Hepatic stellate cell (primary cell): ENCODE data around the gene WDR35.
"Not testable (repeated sequence)": the region's sequence is repeated elsewhere in the genome, so short reads cannot be mapped to it uniquely, and the experiment has no call there.

ENCODE experiments used
- DNase-seq: peaks from one replicate; pipeline ENCODE4 v3.0.0; 2011; ENCODE audit warnings: low spot score

The WDR35 gene

DNA sequence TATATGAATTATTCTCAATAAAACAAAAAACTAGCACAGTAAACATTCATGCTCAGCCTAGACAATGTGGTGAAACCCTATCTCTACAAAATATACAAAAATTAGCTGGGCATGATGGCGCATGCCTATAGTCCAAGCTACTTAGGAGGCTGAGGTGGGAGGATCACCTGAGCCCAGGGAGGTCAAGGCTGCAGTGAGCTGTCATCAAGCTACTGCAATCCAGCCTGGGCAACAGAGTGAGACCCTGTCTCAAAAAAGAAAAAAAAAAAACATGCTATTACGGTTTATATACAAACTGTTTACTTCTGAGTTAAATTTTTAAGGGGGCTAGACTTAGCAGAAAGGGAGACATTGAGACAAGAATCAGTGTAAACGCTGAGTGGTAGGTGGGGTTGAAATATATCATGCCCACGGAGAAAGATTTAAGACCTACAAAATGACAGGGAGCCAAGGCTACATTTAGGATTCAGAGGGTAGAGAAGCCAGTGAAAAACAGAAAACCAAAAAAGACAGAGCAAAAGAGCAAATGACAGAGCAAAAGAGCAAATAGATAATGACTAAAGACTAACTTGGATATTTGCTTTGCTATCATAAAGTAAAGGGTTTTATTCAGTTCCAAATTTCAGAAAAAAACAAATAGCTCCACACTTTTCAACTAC, 95.6 kb downstream of the WDR35 start:
- DNase-seq, result no peak

DNA sequence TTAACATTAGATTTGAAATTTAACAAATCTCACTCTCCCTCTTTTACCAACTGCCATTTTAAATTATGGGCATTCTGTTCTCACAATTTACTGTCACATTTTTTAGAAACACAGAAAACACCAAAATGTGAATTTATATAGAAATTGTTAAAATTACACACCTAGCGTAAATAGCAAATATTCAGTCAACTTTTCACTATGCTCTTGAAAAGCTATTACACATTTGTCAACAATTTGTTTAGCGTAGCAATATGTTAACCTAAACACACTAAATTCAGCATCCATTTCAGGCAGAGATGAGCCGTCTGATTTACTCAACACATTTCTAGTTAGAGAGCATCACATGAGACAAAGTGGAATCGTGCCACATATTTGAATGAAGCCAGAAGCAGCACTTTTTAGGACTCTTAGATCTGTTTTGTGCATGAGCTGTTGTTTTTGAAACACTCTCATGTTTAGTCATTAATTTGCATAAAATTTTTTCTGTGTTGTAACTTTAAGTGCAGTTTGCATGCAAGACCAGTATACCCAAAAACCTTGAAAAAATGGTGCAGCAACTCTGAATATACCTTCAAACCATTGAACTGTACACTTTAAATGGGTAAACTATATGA, 96.3 kb downstream of the WDR35 start:
- DNase-seq, result no peak

DNA sequence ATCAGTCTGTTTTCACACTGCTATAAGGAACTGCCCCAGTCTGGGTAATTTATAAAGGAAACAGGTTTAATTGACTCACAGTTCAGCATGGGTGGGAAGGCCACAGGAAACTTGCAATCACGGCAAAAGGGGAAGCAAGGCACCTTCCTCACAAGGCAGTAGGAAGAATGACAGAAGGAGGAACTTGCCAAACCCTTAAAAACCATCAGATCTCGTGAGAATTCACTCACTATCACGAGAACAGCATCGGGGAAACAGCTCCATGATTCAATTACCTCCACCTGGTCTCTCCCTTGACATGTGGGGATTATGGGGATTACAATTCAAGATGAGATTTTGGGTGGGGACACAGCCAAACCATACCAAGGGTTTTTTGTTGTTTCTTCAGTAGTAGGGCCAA, 97.9 kb downstream of the WDR35 start:
- not testable (repeated sequence) for DNase-seq

DNA sequence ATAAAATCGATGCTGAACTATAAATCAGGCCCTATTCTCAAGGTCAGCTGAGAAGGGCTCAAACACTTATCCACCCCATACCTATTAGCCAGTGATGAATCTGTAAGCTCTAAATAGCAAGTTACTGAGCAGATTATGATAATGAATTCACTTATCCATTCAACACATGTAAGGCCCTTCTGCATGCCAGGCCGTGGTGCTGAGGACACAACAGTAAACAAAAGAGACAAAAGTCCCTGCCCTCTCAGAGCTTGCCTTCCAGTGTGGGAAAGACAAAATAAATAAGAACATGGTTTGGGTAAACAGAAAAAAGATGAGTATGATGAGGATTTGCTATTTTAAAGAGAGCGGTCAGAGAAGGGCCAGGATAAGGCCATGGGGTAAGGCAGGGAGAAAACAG, 99.8 kb downstream of the WDR35 start:
- DNase-seq, result no peak

DNA sequence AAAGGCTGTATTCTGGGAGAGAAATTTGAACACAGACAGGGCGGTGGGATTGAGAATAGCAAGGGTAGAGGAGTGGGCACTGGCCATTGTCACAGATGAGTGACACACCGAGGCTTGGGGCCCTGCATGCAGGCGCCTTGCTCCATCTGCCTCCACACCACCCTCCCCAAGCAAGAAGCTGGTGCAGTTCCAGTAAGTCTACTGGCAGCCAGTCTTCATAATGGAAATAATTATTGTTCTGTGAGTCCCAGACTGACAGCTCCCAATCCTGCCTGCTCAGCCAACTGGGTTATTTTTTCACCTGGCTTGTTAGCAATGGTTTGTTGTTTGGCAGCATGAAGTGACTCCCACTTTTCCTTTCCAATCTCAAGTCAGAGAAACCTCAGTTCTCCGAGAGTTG, 101.1 kb downstream of the WDR35 start:
- no peak for DNase-seq

DNA sequence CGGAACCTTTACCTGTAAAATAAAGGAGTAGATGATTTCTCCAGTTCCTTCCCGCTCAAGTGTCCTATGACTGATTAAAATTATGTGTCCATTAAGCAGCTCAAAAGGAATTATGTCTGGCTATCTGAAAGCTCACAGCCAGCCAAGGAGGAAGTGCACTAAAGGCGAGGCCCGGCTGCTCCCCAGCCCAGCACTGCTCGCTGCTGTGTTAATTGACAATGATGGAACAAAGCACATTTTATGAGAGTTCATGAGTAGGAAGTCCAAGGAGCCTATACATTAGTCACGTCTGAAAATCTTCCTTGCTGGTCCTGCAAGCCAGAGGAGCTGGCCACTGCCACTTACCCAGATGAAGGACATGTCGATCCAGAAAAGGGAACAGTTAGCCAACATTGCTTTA, 102.4 kb downstream of the WDR35 start:
- no peak for DNase-seq

DNA sequence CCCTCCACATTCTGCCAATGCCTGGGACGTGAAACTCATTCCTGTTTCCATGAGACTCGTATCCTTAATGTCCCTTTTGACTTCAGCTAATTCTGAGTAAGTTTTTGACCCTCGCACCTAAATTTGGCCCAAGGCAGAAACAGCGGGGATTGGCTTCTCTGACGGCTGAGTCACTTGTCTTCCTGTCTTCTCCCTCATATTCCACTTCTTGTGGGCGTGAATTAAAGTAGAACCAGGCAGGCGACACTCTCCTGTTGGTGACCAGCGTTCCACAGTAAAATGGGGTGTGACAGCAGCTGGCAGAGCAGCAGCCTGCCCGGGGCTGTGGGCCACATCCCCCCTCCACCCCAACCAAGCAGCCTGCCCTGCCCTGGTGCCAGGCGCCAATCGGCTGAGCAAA, 103.6 kb downstream of the WDR35 start:
- no peak for DNase-seq

DNA sequence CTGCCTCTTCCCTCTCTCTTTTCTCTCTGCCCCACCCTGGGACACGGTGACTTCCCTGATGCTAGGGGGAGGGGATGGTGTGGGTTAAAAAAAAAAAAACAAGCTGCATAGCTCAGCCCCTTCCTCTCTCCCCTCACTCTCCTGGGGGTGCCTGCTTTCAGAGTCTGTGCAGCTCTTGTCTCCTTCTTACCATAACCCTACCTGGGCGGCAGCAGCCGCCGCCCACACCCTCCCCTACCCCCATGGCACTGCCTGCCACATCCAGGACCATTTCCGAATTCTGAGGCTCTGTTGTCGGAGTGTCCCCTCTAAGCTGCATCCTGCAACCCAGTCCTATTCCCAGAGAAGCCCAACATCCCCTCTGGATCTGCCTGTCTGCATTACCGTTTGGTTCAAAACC, 104.1 kb downstream of the WDR35 start:
- DNase-seq, result no peak

DNA sequence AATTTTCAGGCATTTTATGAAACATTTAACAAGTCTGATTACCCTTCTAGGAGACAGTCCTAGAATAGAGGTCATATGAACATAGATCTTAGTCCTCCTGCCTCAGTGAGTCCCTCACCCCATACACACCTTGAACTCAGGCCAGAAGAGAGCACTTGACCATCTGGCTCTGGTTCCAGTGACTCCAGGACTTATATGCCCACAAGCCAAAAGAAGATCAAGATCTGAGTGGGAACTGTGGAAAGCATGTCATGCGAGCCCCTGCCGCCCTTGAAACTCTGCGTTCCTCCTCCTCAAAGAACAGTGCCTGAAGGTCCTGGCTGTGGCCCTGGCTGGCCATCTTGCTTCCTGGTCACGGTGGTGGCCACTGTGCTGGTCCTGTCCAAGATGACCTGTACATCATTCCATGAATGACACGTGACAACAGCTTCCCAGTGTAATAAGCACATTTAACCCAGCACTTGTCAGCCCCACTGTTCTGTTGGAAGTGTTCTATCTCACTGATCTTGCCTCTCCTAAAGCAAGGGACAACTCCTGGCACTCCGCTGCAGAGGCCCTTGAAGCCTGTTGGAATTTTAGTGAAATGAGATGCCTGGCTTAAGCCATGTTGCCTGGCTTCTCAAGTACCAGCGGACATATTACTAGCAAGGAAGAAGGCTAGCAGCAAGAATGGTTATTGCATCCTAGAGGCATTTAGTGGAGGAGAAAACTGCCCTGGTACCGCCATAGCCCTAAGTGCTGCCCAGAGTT, 105.8 kb downstream of the WDR35 start:
- DNase-seq, result no peak

DNA sequence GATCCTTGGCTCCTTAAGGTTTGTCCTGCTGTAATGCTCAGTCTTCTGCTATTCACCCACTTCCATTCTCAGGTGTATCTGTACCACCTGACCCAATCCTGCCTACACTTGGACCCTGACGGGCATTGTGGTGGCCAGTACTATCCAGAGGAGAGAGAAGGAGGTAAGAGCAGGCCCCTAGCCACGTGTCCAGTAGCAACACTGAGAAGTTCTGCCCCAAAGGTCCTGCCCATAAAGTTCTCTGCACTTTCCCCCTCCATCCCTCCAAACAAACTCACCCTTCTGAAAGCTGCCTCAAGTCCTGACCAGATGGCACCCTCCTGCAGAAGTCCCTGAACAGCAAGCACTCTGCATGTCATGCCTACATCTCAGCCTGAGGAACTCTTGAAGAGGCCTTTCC, 106.4 kb downstream of the WDR35 start:
- DNase-seq, result no peak

DNA sequence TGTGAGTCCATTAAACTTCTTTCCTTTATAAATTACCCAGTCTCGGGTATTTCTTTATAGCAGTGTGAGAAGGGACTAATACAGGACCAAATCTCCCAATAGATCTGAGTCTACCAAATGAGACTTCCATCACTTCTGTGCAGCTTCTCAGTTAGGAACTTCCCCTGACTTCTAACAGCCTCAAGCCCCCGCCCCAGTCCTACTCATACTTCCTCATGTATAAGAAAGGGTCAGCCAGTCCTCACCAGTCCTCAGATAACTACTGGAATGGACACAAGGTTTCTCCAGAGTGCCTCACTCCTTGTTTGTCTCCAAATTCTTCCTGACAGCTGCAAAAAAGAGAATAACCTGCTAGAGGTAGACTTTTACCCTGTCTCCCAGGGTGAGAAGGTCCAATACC, 107.6 kb downstream of the WDR35 start:
- DNase-seq, result no peak

DNA sequence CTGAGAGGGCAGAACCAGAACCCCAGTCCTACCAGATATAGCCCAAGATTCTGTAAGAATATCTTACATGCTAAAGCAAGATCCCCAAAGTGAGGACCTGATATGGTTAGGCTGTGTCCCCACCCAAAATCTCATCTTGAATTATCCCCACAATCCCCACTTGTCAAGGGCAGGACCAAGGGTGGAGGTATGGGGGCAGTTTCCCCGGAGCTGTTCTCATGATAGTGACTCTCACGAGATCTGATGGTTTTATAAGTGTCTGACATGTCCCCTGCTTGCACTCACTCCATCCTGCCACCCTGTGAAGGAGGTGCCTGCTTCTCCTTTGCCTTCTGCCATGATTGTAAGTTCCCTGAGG, 108.0 kb downstream of the WDR35 start:
- no peak for DNase-seq

DNA sequence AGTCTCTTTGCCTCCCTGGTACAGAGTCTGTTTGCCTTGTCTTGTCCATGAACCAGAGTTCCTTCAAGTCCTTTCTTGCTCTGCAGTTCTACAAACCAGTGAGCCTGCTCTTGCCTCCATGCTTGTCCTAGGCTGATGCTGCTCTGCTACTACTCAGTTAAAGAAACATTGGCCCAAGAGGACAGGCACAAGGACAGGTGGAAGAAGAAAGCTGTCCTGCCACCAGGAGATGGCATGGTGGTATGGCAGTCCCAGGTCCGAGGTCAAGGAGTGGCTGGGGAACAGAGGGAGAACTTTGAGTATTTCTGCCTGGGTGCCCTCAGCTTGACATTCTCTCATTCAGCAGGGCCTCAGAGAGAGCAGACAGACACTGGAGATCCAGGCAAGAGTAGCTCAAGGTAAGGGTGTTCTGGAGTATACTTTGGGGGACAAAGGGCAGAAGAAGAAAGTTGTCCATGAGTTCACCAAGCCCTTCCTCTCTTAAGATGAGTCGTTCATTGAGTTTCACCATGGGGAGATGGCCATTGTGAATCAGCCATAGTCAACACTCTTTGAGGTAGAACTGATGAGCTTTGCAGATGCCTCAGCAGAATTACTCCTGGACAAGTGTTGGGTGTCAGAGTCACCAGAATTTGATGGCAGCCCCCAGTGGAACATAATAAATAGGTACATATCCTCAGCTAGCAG, 108.5 kb downstream of the WDR35 start:
- no peak for DNase-seq

DNA sequence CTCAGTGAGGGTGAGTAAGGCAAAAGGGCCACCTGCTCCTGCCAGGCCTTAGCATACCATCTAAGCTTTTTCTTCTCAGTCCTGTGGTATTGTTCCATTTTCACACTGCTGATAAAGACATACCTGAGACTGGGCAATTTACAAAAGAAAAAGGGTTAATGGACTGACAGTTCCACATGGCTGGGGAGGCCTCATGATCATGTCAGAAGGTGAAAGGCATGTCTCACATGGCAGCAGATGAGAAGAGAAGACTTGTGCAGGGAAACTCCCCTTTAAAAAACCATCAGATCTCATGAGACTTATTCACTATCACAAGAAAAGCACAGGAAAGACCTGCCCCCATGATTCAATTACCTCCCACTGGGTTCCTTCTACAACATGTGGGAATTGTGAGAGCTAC, 109.7 kb downstream of the WDR35 start:
- not testable (repeated sequence) for DNase-seq

DNA sequence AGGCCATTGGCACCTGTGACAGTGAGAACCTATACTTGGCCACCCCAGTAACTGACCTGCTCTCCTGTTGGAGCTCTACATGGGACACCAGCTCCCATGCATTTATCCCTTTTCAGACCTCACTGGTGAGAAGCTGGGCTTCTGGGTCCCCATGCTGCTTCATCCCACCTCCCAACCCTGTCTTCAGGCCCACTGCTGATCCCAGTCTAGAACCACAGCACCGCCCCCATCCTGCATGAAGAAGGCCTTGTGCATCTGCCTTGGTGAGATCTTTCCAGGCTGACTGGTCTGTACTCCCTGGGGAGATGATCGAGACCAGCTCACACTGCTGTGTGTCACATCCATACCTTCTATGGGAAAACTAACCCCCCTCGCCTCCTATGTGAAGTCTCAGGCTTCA, 110.8 kb downstream of the WDR35 start:
- DNase-seq, result peak; percentile 48

DNA sequence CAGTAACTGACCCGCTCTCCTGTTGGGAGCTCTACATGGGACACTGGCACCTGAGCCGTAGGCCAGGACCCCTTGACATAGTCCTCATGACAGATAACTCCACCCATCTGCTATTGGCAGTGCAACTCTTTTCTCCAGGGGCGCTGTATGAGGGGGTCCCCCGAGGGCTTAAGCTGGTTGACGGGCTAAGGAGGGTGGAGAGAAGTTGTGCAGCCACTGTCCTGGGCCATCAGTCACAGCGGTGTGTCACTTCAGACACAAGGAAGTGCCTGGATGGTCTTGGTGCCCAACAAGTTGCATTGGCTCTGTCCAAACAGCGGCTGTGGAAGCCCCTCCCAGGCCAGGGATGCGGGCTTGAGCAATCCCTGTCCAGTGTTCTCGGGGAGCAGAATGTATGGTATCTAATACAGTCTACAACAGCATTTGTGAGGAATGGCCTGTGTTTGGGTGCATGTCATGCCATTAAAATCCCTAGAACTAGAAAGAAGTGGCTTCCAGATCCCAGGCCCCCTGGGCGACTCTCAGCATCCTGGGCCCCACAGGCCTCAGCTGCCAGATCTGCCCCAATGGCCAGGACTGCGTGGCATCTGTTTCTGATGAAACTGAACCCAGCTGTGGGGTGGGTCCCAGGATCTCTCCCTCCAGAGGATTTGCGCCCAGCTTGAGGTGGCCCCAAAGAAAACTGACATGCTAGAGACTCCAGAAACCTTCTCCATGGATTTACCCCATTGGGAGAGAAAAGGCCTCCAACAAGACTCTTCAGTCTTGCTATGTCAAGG, 111.4 kb downstream of the WDR35 start:
- DNase-seq, result no peak

DNA sequence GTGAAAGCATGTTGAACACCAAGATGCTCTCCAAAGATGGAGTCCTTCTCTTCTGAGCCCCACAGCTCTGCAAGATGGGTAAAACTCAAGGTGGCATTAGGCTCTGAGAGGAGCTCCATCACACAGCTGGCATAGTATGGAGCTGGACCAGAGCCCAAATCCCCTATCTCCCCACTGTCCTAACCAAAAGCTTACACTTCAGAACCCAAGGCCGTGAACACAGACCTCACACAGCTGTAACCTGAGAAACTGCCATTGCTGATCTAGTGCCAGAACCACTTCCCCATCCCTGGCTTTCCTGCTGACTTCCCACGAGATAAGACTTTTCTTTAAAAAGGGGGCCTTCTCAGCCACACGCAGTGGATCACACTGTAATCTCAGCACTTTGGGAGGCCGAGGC, 113.2 kb downstream of the WDR35 start:
- DNase-seq, result no peak

DNA sequence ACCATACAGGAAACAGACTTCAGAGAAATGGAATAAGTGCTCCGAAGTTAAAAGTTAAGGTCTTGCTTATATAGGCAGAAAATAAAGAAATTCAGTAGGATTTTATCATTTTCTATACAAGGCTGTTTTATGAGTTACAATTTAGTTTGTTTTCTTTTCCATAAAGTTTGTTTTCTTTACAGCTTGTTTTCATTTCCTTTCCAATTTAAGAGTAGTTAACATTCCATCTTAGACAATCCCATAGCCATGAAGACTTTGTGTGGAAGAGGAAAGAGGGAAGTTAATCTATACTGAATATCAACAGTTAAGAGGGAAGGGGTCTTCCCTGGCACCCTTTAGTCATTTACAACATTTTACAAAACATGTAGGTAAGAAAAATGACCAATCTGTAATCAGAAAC, 114.6 kb downstream of the WDR35 start:
- no peak for DNase-seq

DNA sequence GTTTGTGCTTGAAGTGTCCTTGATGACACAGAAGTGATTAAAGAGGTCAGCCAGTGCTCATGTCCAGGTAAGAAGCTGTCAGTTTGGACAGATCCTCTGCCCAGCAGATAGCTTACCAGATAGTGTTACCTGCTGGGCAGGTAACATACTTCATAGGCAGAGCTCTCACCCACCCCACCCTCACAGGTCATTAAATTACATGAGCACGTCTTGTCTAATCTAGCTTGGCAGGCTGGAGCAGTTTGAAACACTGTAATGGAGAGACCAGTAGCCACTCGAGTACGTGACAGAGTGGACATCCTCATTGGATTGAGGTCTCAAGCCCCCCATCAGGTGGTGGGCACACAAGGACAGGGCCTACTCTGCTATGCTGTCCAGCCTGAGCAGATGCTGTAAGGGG, 115.2 kb downstream of the WDR35 start:
- no peak for DNase-seq

DNA sequence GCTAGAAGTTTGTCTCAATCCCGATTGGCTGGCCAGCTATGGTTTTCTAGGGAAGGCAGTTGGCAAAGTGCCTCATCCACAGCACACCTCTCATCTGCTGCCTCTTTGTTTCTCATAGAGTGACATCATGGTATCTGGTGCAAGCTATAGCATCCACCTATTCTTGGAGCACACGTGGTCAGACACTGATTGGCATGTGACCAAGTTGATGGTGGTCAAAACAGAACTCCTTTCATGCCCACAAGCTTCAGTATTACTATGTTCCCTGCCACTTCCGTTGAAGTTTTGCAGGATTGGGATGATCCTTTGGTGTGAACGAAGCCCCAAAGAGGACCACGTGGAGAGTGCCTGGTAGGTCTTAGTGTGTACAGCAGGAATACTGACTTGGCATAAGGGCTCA, 116.9 kb downstream of the WDR35 start:
- no peak for DNase-seq

DNA sequence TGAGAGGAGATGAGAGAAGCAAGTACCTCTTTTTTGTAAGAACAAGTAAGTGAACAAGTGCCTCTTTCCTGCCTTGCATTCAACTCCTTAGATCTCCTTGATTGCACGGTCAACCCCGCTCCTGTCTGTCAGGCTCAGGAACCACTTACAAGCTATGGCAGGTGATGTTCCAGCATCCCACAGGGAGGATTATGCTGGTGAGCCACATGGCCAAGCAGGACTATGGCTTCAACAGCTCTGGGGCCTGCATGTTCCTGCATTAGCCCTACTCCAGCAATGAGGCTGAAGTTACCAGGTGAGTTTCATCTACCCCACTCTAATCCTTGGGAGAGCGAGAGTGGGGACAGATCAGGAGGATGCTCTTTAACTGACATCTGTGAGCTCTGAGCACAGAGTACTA, 117.6 kb downstream of the WDR35 start:
- no peak for DNase-seq

DNA sequence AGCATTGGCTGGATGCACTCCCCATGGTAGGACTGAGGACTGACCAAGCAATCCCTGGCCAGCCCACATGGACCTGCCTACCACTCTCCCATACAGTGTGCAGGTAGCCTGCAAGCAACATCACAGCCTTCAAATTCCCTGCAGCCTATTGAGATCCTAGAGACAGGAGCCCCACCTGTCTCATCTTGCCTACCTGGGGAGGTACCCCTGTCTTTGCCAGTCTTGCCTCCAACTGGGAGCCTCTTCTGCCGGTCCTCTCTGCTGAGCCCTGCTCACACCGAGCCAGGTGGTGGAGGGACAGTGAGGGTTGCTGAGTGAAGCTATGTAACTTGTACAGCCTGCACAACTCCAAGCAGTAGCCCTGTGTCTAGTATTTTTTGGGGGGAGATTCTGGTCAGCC, 118.1 kb downstream of the WDR35 start:
- DNase-seq, result no peak
